Fibroblast of the aortic adventitia (primary cell): ENCODE data around the gene MRPL45. TPM values are rescaled to one million over a fixed set of nuclear protein-coding genes. Genes with fewer than 3 reads are reported as not detected.

Experiments used
- DNase-seq: peaks from one replicate; pipeline ENCODE4 v3.0.0-alpha.2; 2010; ENCODE audit warnings: low read depth
- H3K4me3 ChIP-seq: 2 replicates; pipeline ENCODE4 v1.5.1; 2011; ENCODE audit warnings: low read depth, mild to moderate bottlenecking, control low read depth, low read length, moderate library complexity
- CTCF ChIP-seq: IDR thresholded peaks from 2 replicates; pipeline ENCODE4 v1.5.1; 2011; ENCODE audit warnings: mild to moderate bottlenecking, low read length, control low read depth, inconsistent platforms; ENCODE audit not compliant: insufficient read depth
- total RNA-seq: library from RNA; depleted of rRNA; stranded (reverse); fragments of >200 nt; gene quantifications from 2 replicates; pipeline ENCODE4 v1.2.3, GENCODE V29; 2012; ENCODE audit warnings: low replicate concordance

MRPL45 gene
- total RNA-seq, 1 donor: 34.1 TPM

DNA sequence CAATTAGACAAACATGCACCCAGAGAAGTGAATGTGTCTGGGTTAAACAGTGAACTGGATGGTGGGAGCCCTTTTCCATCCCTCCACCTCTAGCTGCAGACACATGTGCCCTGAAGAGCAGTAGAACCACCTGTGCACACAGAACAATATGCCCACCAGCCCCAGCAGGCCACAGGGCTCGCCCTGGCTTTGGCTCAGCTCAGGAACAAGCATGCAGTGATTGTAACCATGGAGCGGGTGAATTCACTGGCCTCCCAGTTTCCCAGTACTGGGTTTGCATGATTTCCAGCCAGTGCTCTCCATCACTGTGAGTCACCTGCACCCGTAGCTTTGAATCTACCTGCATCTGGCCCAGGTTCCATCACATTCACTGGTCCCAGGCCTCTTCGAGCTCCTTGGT is 41.6 kb downstream of the MRPL45 start:
- H3K4me3 ChIP-seq: no peak overlapping the region
- no peak for TF ChIP-seq CTCF
- DNase-seq: no peak

DNA sequence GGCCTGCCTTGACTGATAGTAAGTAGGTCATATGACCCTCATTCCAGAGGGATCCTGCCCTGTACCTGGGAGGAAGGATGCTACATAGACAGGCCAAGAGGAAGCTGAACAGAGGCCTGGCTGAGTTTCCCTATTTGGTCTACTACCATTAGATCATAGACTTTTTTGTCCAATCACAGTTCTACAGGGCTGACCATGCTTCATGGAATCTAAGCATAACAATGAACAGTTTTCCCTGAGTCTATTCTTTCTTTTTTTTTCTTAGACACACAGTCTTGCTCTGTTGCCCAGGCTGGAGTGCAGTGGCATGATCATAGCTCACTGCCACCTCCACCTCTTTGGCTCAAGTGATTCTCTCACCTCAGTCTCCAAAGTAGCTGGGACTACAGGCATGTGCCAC is 42.9 kb downstream of the MRPL45 start:
- no peak for TF ChIP-seq CTCF
- no peak overlapping the region for H3K4me3 ChIP-seq
- DNase-seq: peak; percentile 23

DNA sequence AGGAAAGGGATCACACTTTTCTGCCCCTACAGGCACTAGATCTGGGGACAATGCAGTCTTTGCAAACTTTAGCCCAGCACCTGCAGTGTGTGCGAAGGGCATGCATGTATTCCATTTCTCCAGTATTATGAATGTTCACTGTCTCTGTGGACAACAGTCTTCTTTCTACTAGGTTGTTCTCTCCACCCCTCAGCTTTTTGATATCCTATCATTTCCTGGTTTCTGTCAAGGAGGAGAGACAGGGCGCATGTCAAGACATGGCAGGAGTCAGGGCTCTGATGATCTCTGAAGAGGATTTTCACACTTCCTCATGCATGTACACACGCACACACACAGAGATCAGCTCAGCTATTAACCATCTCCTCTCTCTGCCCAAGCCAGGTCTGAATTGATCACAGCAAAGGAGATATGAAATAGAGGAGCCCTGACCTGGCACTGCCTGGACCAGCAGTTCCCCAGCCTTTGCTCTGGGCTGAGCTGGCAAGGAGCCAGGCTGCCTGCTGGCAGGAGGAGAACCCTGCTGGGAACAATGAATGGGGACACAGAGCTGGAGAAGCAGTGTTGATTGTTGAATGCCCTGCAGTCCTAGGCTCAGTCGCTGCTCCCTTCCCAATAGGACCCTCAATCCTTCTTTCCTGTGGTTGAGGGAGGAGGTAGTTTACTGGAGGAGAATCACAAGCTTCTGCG is 44.2 kb downstream of the MRPL45 start:
- peak; percentile 25 for DNase-seq
- no peak for TF ChIP-seq CTCF
- no peak overlapping the region for H3K4me3 ChIP-seq

DNA sequence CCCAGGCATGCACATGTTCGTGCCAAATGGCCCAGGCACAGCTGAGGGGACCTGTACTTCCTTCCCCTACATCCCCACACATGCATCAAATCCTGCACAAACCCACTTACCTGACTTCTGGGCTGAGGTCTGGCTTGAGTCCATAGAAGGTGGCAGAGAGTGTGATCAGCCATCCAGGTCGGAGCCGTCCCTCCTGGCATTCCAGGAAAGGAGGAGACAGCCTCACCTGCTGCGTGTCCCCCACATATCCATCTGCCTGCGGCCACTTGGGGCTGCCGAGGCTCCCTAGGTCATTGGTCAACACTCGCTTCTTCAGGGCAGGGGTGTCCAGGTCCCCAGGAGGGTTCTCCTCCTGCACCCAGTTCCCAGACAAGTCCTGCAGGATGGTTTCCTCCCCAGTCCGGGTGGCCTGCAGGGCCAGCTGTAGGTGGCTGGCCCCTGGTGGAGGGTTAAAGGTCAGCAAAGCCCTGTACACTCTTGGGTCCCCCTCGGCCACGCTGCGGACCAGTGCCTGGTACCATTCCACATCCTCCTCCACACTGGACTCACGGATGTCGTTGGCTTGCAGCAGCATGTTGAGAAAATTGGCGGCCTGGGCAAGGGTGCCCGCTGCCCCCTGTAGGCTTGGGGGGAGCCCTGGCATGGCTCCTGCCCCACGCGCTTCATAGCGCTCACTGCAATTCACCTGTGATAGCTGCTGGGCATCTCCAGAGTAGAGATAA is 46.1 kb downstream of the MRPL45 start:
- no peak for DNase-seq
- no peak for TF ChIP-seq CTCF
- H3K4me3 ChIP-seq: no peak overlapping the region

DNA sequence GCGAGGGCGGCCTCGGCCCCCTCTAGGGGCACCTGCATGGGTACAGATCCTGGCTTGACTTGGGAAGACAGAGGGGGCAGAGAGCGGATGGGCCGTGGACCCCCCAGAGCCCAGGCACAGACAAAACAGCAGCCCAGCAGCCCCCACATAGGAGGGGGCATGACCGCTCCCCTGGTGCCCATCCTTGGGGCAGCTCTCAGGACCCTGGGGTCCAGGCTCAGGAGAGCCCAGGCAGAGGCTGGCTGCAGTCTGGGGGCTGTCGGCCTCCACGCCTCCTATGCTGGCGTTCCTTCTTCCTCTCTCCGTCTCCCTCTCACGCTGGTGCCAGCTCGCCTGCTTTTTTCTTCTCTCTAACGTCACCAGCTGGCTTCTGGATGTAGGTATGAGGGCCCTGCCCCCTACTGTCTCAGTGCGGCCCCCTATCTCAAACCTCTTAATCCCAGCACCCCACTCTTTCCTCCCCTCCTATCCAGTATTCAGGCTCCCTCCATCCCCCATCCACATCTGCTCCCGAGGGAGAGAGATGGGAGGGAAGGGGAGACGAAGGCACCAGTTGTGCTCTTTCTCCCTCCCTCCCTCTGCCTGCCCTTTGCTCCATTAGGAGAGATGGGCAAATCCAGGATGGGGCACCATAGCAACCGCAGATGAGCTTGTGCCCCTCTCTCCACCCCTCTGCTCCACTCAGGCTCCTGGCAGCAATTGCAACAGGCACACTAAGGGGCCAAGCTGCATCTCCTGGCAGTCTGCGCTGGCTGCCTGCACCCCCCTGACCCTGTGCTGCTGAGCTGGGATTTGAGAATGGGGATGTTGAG is 46.8 kb downstream of the MRPL45 start, which contains the start of gene GPR179:
GPR179 (minus strand) TSS at position 349 of the 812 bp plus-strand sequence; CDS start at position 182, 167 bp downstream.
- TF ChIP-seq CTCF: no peak
- no peak within 1 kb of the TSS for H3K4me3 ChIP-seq
- DNase-seq: no peak

- TF ChIP-seq CTCF: no peak
- DNase-seq: no peak
- no peak overlapping the region for H3K4me3 ChIP-seq
Observed at GRCh38 chr17:38344420-38344745, 47.4 kb downstream of the MRPL45 start.
